Pancreas (tissue), 10 donors: ENCODE data around the gene FBXO15. TPM values are rescaled to one million over a fixed set of nuclear protein-coding genes. Genes with fewer than 3 reads are reported as not detected.

Source experiments
- ATAC-seq, 4 donors: fragments of 200-7000 bp; cut with Tn5 transposase; one replicate each; pipeline versions ENCODE4 v1.8.0 to v1.9.1; 2020; ENCODE audit warnings: mild to moderate bottlenecking in 4 of 4, moderate library complexity in 4 of 4
- DNase-seq, 6 donors: peaks; one replicate each; pipeline ENCODE4 v3.0.0-alpha.2; 2020
- FAIRE-seq: peaks from 2 replicates; lab custom pipeline; 2012; peaks lifted over from hg19 to GRCh38; lab: Jason Lieb, UNC
- H3K27ac ChIP-seq, 4 donors: fragments of 200-600 bp; sonication (generic); 1 replicate in 3 of 4; 2 replicates in 1 of 4; pipeline versions ENCODE4 v1.5.0 to v1.8.0; 2020
- H3K27me3 ChIP-seq, 4 donors: fragments of 200-600 bp; one replicate each; pipeline ENCODE4 v1.8.0; 2021
- H3K36me3 ChIP-seq, 3 donors: fragments of 200-600 bp; sonication (generic) in 1 of 3; one replicate each; pipeline versions ENCODE4 v1.5.0 to v1.8.0; 2020 to 2021
- H3K4me1 ChIP-seq, 3 donors: fragments of 200-600 bp; one replicate each; pipeline ENCODE4 v1.8.0; 2021
- H3K4me3 ChIP-seq, 4 donors: fragments of 200-600 bp; sonication (generic) in 2 of 4; one replicate each; pipeline versions ENCODE4 v1.5.0 to v1.8.0; 2020 to 2021
- H3K9me3 ChIP-seq, 4 donors: fragments of 200-600 bp; one replicate each; pipeline ENCODE4 v1.8.0; 2021
- CTCF ChIP-seq, 4 donors: fragments of 200-600 bp; sonication (generic) in 3 of 4; IDR thresholded peaks; one replicate each; pipeline versions ENCODE4 v1.5.0 to v1.8.0; 2021; ENCODE audit warnings: antibody characterized with exemption in 4 of 4
- WGBS, 2 donors: extraction: QIAGEN DNeasy Blood & Tissue Kit; methylation state at CpG; one replicate each; pipeline ENCODE4 v1.1.7; 2013; 5-methylcytosine and 5-hydroxymethylcytosine counted together
- intact Hi-C, 3 donors: fragments of 100-400 bp; cut with DNase I; formaldehyde crosslinking; loops; one replicate each; pipeline versions ENCODE4 v1.11.1 to v1.14.2; 2022
- polyA plus RNA-seq, 2 donors: library from polyadenylated mRNA; stranded (reverse); fragments of 200-250 nt; gene quantifications; one replicate each; pipeline ENCODE4 v1.2.3, GENCODE V29; 2013
- total RNA-seq, 6 donors: library from RNA; stranded (reverse); fragmentation: NEBNext Ultra II Directional in 4 of 6; extraction: Animal tissue kit (Norgen Biotek cat#: 25700) in 4 of 6; gene quantifications; one replicate each; pipeline versions ENCODE4 v1.2.1 to v1.2.4, GENCODE V29; 2021 to 2023
- donor health status: healthy with polysubstance abuse.
- donor health status: DM: no; HTN: no; CAD: no; lungs with moderate emphysema.
- donor health status: DM: no; HTN: no; CAD: no.
- donor health status: control.
- donor health status: control.
- donor health status: Bipolar disorder and iron deficiency.
- donor health status: DM: yes; HTN: yes; CAD: no.
- donor health status: DM: no; HTN: no; CAD: no.
- donor health status: DM: no; HTN: no; CAD: no.
- donor health status: DM: yes; HTN: yes; CAD: no.

FBXO15 gene
- total and polyA plus RNA-seq, 8 donors = 0.37 to 7.1 (median 0.89) TPM

DNA sequence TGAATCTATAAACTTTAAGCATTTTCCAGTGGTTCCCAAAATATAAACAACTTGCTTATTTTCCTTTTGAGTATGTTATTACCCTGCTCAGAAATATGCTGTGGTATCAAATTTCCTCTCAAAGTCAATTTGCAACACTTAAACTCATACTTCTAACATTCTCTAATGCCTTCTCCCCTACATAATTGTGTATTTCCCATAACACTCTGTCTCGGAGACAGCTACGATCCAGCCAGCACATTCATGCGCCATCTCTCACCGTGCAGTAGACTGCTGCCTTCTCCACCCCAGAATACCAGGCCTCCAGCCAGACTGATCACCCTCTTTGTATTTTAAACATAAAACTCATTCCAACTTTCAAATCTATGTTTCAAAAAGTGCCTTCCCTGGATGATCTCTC lies 42.5 kb upstream of the FBXO15 start:
- DNase-seq (no peak), FAIRE-seq (no peak), ATAC-seq (no peak)
- no peaks in the 10 kb centered on the region for H3K27me3 ChIP-seq
- no peak for TF ChIP-seq CTCF (IDR thresholded peaks at IDR 0.05)
- WGBS, 2 donors = 78 to 87% methylated on average over 4 of the region's 4 CpGs
- H3K4me1 ChIP-seq = peaks cover 0 to 3% (median 0%) of the 10 kb centered on the region in 3 donors
- no peak overlapping the region for H3K27ac ChIP-seq
- intact Hi-C loops = loop anchor here in 1 of 3 donors (10.0 kb wide), 1 partner anchor 355 kb away; no protein-coding TSS in a partner anchor
- no peaks in the 10 kb centered on the region for H3K36me3 ChIP-seq
- no peak overlapping the region for H3K4me3 ChIP-seq
- no peaks in the 10 kb centered on the region for H3K9me3 ChIP-seq

GRCh38 chr18:74186661-74187060 lies 39.0 kb upstream of the FBXO15 start:
- ATAC-seq (no peak), FAIRE-seq (no peak), DNase-seq (no peak)
- Histone ChIP-seq H3K27ac (no peak overlapping the region), H3K4me1 (peaks cover 0 to 3% (median 0%) of the 10 kb centered on the region in 3 donors), H3K4me3 (no peak overlapping the region), H3K36me3 (no peaks in the 10 kb centered on the region), H3K27me3 (no peaks in the 10 kb centered on the region), H3K9me3 (no peaks in the 10 kb centered on the region)
- no peak for TF ChIP-seq CTCF (IDR thresholded peaks at IDR 0.05)
- WGBS, 2 donors = 82 to 91% methylated on average over 3 of the region's 3 CpGs
- intact Hi-C loops = no loop called here

GRCh38 chr18:74185860-74186259 lies 38.2 kb upstream of the FBXO15 start:
- H3K9me3 ChIP-seq = no peaks in the 10 kb centered on the region
- H3K4me1 ChIP-seq = peaks cover 0 to 3% (median 0%) of the 10 kb centered on the region in 3 donors
- no peak for DNase-seq
- WGBS, 2 donors = 65 to 79% methylated on average over 2 of the region's 2 CpGs
- no peaks in the 10 kb centered on the region for H3K36me3 ChIP-seq
- no peak overlapping the region for H3K27ac ChIP-seq
- H3K4me3 ChIP-seq = no peak overlapping the region
- no peaks in the 10 kb centered on the region for H3K27me3 ChIP-seq
- no peak for FAIRE-seq
- no peak for ATAC-seq
- TF ChIP-seq CTCF (IDR thresholded peaks at IDR 0.05) = no peak
- intact Hi-C loops = no loop called here

DNA sequence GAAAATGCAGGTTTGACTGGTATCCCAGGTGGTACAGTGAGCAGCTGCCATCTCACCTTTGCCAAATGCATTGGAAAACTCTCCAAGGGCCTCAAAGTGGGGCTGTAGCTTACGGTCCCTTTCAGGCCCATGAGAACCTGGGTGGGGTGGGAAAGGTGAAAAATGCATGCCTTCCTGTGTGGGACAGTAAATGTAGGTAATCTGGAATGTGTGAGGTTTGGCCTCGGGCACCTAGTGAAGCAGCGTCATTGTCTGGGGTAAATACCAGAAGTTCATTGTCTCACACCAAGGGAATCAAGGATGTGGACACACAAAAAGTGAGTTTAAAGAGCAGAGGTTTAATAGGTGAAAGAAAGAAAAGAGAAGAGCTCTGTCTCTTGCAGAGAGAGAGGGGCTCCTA lies 37.2 kb upstream of the FBXO15 start:
- intact Hi-C loops = no loop called here
- Histone ChIP-seq H3K27me3 (no peaks in the 10 kb centered on the region), H3K27ac (no peak overlapping the region), H3K4me1 (peaks cover 0 to 3% (median 0%) of the 10 kb centered on the region in 3 donors), H3K36me3 (no peaks in the 10 kb centered on the region), H3K9me3 (no peaks in the 10 kb centered on the region), H3K4me3 (no peak overlapping the region)
- FAIRE-seq (no peak), ATAC-seq (no peak), DNase-seq (no peak)
- no peak for TF ChIP-seq CTCF (IDR thresholded peaks at IDR 0.05)
- WGBS, 2 donors = 44 to 62% methylated on average over 3 of the region's 3 CpGs

DNA sequence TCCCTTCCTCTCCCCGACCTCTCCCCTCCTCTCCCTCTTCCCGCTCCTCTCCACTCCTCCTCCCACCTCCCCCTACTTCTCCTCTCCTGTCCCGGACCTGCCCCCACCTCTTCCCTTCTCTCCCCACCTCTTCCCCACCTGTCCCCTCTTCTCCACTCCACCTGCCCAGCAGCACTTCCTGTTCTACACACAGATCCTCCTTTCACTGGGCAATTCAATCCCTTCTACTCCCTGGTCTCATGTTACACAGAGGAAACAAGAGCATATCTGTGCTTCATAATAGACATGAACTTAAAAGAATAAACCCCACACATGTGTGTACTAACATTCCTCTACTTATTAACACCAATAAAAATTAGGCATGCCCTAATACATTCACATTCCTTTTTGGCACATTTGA lies 35.5 kb upstream of the FBXO15 start:
- no peak overlapping the region for H3K4me3 ChIP-seq
- peaks cover 0 to 3% (median 0%) of the 10 kb centered on the region in 3 donors for H3K4me1 ChIP-seq
- no peaks in the 10 kb centered on the region for H3K27me3 ChIP-seq
- no peaks in the 10 kb centered on the region for H3K9me3 ChIP-seq
- ATAC-seq (peak in 3 of 4 donors; percentile 31 to 71 (median 39)), FAIRE-seq (no peak), DNase-seq (no peak)
- TF ChIP-seq CTCF (IDR thresholded peaks at IDR 0.05) = no peak
- H3K27ac ChIP-seq = no peak overlapping the region
- H3K36me3 ChIP-seq = no peaks in the 10 kb centered on the region
- 29 to 30% methylated on average over 3 of the region's 3 CpGs for WGBS, 2 donors
- intact Hi-C loops = no loop called here
